ENCODE results near the gene TBC1D17. TPM values are rescaled to one million over a fixed set of nuclear protein-coding genes. Genes with fewer than 3 reads are reported as not detected.

TBC1D17 gene
- total RNA-seq, 4 donors from 2014 or later = 25.1 to 41.9 (median 37.3) TPM

DNA sequence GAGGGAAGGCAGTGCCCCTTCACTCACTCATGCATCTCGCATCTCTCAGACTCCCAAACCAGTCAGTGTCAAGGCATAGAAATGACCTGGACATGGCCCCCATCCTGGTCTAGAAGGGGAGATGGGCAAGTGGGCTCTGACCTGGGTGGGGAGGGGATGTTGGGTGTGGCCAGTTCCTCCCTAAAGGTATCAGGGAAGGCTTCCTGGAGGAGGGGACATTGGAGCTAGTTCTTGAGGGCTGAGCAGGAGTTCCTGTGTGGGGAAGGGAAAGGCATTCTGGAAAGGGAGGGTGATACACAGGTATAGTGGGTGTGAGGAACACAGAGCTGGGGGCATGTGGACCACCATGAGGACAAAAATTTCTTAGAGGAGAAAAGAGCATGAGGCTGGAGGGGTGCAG, 15.2 kb downstream of the TBC1D17 start:
- H3K4me3 ChIP-seq = no peak overlapping the region
- no peak for TF ChIP-seq POLR2AphosphoS5 (IDR thresholded peaks at IDR 0.05)
- no peak for TF ChIP-seq POLR2A (IDR thresholded peaks at IDR 0.05)
- TF ChIP-seq, protein P1, sequence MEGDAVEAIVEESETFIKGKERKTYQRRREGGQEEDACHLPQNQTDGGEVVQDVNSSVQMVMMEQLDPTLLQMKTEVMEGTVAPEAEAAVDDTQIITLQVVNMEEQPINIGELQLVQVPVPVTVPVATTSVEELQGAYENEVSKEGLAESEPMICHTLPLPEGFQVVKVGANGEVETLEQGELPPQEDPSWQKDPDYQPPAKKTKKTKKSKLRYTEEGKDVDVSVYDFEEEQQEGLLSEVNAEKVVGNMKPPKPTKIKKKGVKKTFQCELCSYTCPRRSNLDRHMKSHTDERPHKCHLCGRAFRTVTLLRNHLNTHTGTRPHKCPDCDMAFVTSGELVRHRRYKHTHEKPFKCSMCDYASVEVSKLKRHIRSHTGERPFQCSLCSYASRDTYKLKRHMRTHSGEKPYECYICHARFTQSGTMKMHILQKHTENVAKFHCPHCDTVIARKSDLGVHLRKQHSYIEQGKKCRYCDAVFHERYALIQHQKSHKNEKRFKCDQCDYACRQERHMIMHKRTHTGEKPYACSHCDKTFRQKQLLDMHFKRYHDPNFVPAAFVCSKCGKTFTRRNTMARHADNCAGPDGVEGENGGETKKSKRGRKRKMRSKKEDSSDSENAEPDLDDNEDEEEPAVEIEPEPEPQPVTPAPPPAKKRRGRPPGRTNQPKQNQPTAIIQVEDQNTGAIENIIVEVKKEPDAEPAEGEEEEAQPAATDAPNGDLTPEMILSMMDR (IDR thresholded peaks at IDR 0.05) = no peak
- no peak for TF ChIP-seq EP300 (IDR thresholded peaks at IDR 0.05)
- ATAC-seq = no peak
- H3K27me3 ChIP-seq = peaks cover 34% of the 10 kb centered on the region
- no peak overlapping the region for H3K27ac ChIP-seq
- H3K4me1 ChIP-seq = peaks cover 0 to 29% (median 11%) of the 10 kb centered on the region in 3 donors
- 80% methylated on average over 1 of the region's 1 CpG; no CpG with 5 or more reads in 1 of the 2 donors for WGBS, 2 donors (ENCODE audit: low coverage in 1 of 2)
- H3K9me3 ChIP-seq = no peaks in the 10 kb centered on the region
- H3K36me3 ChIP-seq = peaks cover 0 to 17% of the 10 kb centered on the region in 2 donors

DNA sequence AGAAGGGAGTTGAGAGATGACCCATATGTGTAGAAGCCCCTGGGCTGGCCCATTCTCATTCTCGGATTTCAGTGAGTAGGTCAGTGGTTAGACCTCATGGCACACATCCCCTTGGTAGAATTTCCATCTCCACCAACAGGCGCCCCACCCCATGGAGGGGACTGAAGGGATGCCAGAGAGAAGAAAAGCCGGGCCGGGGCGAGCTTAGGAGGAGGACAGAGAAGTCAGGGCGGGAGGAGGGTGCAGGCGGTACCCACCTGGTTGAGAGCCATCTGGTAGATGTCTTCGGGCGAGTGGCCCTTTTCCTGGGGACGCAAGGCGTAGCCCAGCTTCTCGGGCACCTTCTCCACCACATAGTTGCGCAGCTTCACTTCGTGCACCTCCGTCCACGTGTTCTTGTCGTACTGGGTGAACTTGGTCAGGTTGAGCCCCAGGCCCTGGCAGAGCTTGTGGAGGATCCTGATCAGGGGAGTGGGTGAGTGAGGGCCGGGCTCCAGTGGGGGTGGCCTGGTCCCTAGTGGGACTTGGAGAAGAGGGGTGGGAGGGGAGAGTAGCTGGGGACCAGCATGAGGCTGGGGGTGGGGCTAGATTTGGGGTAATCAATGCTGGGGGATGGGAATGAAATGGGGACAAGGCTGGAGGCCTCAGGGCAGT, 16.6 kb downstream of the TBC1D17 start:
- TF ChIP-seq POLR2A (IDR thresholded peaks at IDR 0.05) (no peak), POLR2AphosphoS5 (IDR thresholded peaks at IDR 0.05) (no peak), EP300 (IDR thresholded peaks at IDR 0.05) (no peak)
- TF ChIP-seq, protein P1 (IDR thresholded peaks at IDR 0.05) = no peak
- Histone ChIP-seq H3K4me3 (no peak overlapping the region), H3K27ac (no peak overlapping the region), H3K27me3 (peaks cover 33% of the 10 kb centered on the region), H3K9me3 (no peaks in the 10 kb centered on the region), H3K4me1 (peaks cover 0 to 34% (median 11%) of the 10 kb centered on the region in 3 donors), H3K36me3 (peaks cover 0 to 2% of the 10 kb centered on the region in 2 donors)
- no peak for ATAC-seq
- WGBS, 2 donors (ENCODE audit: low coverage in 1 of 2) = 68 to 100% methylated on average over 2 to 3 of the region's 18 CpGs

DNA sequence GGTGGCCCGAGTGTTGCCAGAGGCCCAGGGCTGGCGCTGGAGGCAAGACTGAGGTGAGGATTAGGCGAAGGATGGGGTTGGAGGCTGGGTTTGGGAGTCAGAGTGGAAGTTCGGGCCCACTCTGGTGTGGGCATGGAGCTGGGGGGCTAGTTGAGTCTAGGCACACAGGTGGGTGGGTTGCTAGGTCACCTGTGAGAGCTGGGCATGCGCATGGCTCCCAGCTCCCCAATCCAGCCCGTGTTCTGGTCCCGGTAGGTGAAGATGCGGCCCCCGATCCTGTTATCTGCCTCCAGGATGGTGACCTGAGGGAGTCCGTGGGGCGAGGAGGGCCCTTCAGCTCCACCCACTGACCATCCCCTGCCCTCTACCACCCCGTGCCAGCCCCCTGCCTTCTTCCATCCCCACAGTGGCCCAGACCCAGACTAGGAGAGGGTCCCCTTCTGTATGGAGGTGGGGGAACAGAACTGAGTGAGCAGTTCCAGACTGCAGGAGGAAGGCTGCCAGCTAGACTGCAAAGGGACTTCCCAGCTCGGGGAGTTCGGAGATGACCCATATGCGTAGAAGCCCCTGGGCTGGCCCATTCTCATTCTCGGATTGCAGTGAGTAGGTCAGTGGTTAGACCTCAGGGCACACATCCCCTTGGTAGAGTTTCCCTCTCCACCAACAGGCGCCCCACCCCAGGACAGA, 17.5 kb downstream of the TBC1D17 start:
- no peaks in the 10 kb centered on the region for H3K9me3 ChIP-seq
- whole genome bisulfite sequencing, 2 donors (ENCODE audit: low coverage in 1 of 2) = 49 to 94% methylated on average over 3 to 5 of the region's 17 CpGs
- no peak overlapping the region for H3K4me3 ChIP-seq
- no peaks in the 10 kb centered on the region for H3K36me3 ChIP-seq
- H3K27me3 ChIP-seq = peaks cover 24% of the 10 kb centered on the region
- peaks cover 0 to 29% (median 7%) of the 10 kb centered on the region in 3 donors for H3K4me1 ChIP-seq
- no peak overlapping the region for H3K27ac ChIP-seq
- TF ChIP-seq POLR2A (IDR thresholded peaks at IDR 0.05) = no peak
- no peak for TF ChIP-seq EP300 (IDR thresholded peaks at IDR 0.05)
- no peak for TF ChIP-seq POLR2AphosphoS5 (IDR thresholded peaks at IDR 0.05)
- no peak for ATAC-seq

DNA sequence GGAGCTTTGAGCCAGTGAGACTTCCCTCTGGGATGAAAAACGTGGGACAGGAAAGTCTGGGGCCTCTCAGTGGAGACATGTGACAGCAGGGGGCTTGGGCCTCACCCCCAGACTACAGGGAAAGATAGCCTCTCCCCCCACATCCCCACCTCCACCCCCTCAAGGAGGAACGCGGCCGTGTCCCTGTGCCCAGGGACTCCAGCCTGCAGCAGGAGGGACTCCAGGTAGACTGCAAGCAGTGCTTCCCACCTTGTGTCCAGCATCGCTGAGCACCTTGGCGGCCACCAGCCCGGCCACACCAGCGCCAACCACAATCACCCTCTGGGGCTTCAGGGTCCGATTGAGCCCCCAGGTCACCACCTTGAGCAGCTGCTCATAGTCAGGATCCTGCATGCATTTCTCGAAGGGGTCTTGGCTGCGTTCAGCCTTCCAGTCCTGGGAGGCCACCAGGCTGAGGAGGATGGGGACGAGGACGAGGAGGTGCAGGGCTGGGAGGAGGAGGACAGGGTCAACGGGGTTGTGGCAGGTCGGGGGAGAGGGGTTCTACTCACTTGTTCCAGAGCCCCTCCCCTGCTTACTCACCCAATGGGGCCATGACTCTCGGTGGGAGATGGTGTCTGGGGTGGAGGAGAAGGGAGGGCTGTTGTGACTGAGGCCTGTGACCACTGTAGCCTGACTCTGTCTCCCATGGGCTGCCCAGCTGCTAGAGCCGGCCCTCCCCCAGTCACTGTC, 18.2 kb downstream of the TBC1D17 start:
- H3K4me3 ChIP-seq = no peak overlapping the region

More for the DNA sequence above, 18.2 kb downstream of the TBC1D17 start:
- no peak for TF ChIP-seq POLR2A (IDR thresholded peaks at IDR 0.05)
- no peak for TF ChIP-seq POLR2AphosphoS5 (IDR thresholded peaks at IDR 0.05)
- TF ChIP-seq EP300 (IDR thresholded peaks at IDR 0.05) = no peak
- TF ChIP-seq, protein P1 (IDR thresholded peaks at IDR 0.05) = no peak
- Histone ChIP-seq H3K27ac (no peak overlapping the region), H3K36me3 (no peaks in the 10 kb centered on the region), H3K27me3 (peaks cover 17% of the 10 kb centered on the region), H3K9me3 (no peaks in the 10 kb centered on the region), H3K4me1 (peaks cover 0 to 22% (median 0%) of the 10 kb centered on the region in 3 donors)
- ATAC-seq = no peak
- 60 to 71% methylated on average over 1 of the region's 17 CpGs for WGBS, 2 donors (ENCODE audit: low coverage in 1 of 2)
